ENCODE results near the gene LRFN5.
A peak's percentile ranks its signal among the peaks of the same experiment; 100 is the strongest.
"Not testable (repeated sequence)": the region's sequence is repeated elsewhere in the genome, so short reads cannot be mapped to it uniquely, and the experiment has no call there.

LRFN5 gene

GRCh38 chr14:41899416-41899815, 292.7 kb downstream of the LRFN5 start:
- no peak for DNase-seq

GRCh38 chr14:41900644-41901043, 294.0 kb downstream of the LRFN5 start:
- DNase-seq = no peak

- DNase-seq = no peak
Measured at GRCh38 chr14:41901089-41901488, 294.4 kb downstream of the LRFN5 start.

- no peak for DNase-seq
Measured at GRCh38 chr14:41905394-41905964, 298.8 kb downstream of the LRFN5 start.

- not testable (repeated sequence) for DNase-seq
Measured at GRCh38 chr14:41911155-41911554, 304.5 kb downstream of the LRFN5 start.

- DNase-seq = no peak
Measured at GRCh38 chr14:41913398-41913797, 306.7 kb downstream of the LRFN5 start.

- DNase-seq = no peak
Measured at GRCh38 chr14:41915732-41916131, 309.1 kb downstream of the LRFN5 start.

GRCh38 chr14:41916313-41916712, 309.6 kb downstream of the LRFN5 start:
- no peak for DNase-seq

GRCh38 chr14:41925409-41925808, 318.7 kb downstream of the LRFN5 start:
- peak in 1 of 51 donors; percentile 4 for DNase-seq

- no peak for DNase-seq
Measured at GRCh38 chr14:41950428-41951151, 343.9 kb downstream of the LRFN5 start.

Data from hypothalamus (tissue), 51 donors.